ENCODE data around the gene NEK6. TPM values are rescaled to one million over a fixed set of nuclear protein-coding genes. Genes with fewer than 3 reads are reported as not detected.
A peak's percentile ranks its signal among the peaks of the same experiment; 100 is the strongest.

NEK6 gene
- total and polyA plus RNA-seq, 7 experiments from 2014 or later: 0.43 to 32.8 (median 2.3) TPM

GRCh38 chr9:124269556-124269955 is 11.8 kb downstream of the NEK6 start:
- H3K27me3 Mint-ChIP-seq: peaks cover 0 to 12% (median 0%) of the 10 kb centered on the region in 5 donors
- Histone ChIP-seq H3K27me3 (ENCODE audit: control insufficient read depth in 2 of 2, insufficient read depth in 2 of 2, low read length in 2 of 2) (no peaks in the 10 kb centered on the region), H3K4me3 (ENCODE audit: low read length) (no peak overlapping the region), H3K4me1 (ENCODE audit: control insufficient read depth in 2 of 2, insufficient read depth in 2 of 2, low read length in 2 of 2) (no peaks in the 10 kb centered on the region), H3K36me3 (ENCODE audit: control insufficient read depth in 2 of 3, insufficient read depth in 3 of 3, low read length in 3 of 3) (no peaks in the 10 kb centered on the region), H3K9me3 (ENCODE audit: control insufficient read depth in 2 of 3, low read length in 3 of 3) (no peaks in the 10 kb centered on the region), H3K27ac (ENCODE audit: low read depth, low read length) (no peak overlapping the region)
- H3K4me3 Mint-ChIP-seq: no peak overlapping the region
- H3K4me1 Mint-ChIP-seq: peaks cover 0 to 14% (median 0%) of the 10 kb centered on the region in 7 donors
- DNase-seq: no peak
- intact Hi-C loops (cut with micrococcal nuclease): no loop called here
- H3K9me3 Mint-ChIP-seq: no peaks in the 10 kb centered on the region
- no peaks in the 10 kb centered on the region for H3K36me3 Mint-ChIP-seq
- H3K27ac Mint-ChIP-seq: no peak overlapping the region
- ChIA-PET CTCF (no interaction called here), POLR2A (no interaction called here)
- ATAC-seq: no peak

GRCh38 chr9:124270504-124271335 is 13.0 kb downstream of the NEK6 start:
- Mint-ChIP-seq H3K27me3 (peaks cover 0 to 9% (median 0%) of the 10 kb centered on the region in 5 donors), H3K4me3 (no peak overlapping the region), H3K27ac (peak overlapping the region in 1 of 9 donors; percentile 43), H3K9me3 (no peaks in the 10 kb centered on the region), H3K36me3 (no peaks in the 10 kb centered on the region), H3K4me1 (peaks cover 0 to 12% (median 0%) of the 10 kb centered on the region in 7 donors)
- ChIA-PET CTCF (no interaction called here), POLR2A (no interaction called here)
- Histone ChIP-seq H3K27me3 (ENCODE audit: control insufficient read depth in 2 of 2, insufficient read depth in 2 of 2, low read length in 2 of 2) (no peaks in the 10 kb centered on the region), H3K9me3 (ENCODE audit: control insufficient read depth in 2 of 3, low read length in 3 of 3) (no peaks in the 10 kb centered on the region), H3K36me3 (ENCODE audit: control insufficient read depth in 2 of 3, insufficient read depth in 3 of 3, low read length in 3 of 3) (no peaks in the 10 kb centered on the region), H3K4me1 (ENCODE audit: control insufficient read depth in 2 of 2, insufficient read depth in 2 of 2, low read length in 2 of 2) (no peaks in the 10 kb centered on the region), H3K4me3 (ENCODE audit: low read length) (no peak overlapping the region), H3K27ac (ENCODE audit: low read depth, low read length) (no peak overlapping the region)
- intact Hi-C loops (cut with micrococcal nuclease): no loop called here
- ATAC-seq (peak; percentile 44), DNase-seq (no peak)

GRCh38 chr9:124271660-124272059 is 13.9 kb downstream of the NEK6 start:
- Histone ChIP-seq H3K4me3 (ENCODE audit: low read length) (no peak overlapping the region), H3K27me3 (ENCODE audit: control insufficient read depth in 2 of 2, insufficient read depth in 2 of 2, low read length in 2 of 2) (no peaks in the 10 kb centered on the region), H3K36me3 (ENCODE audit: control insufficient read depth in 2 of 3, insufficient read depth in 3 of 3, low read length in 3 of 3) (no peaks in the 10 kb centered on the region), H3K9me3 (ENCODE audit: control insufficient read depth in 2 of 3, low read length in 3 of 3) (no peaks in the 10 kb centered on the region), H3K4me1 (ENCODE audit: control insufficient read depth in 2 of 2, insufficient read depth in 2 of 2, low read length in 2 of 2) (no peaks in the 10 kb centered on the region), H3K27ac (ENCODE audit: low read depth, low read length) (no peak overlapping the region)
- intact Hi-C loops (cut with micrococcal nuclease): no loop called here
- no peaks in the 10 kb centered on the region for H3K9me3 Mint-ChIP-seq
- ChIA-PET CTCF (no interaction called here), POLR2A (no interaction called here)
- no peaks in the 10 kb centered on the region for H3K36me3 Mint-ChIP-seq
- no peak overlapping the region for H3K4me3 Mint-ChIP-seq
- no peak overlapping the region for H3K27ac Mint-ChIP-seq
- peaks cover 0 to 12% (median 0%) of the 10 kb centered on the region in 7 donors for H3K4me1 Mint-ChIP-seq
- ATAC-seq (no peak), DNase-seq (no peak)
- peaks cover 0 to 5% (median 0%) of the 10 kb centered on the region in 5 donors for H3K27me3 Mint-ChIP-seq

GRCh38 chr9:124272118-124272517 is 14.4 kb downstream of the NEK6 start:
- Histone ChIP-seq H3K4me1 (ENCODE audit: control insufficient read depth in 2 of 2, insufficient read depth in 2 of 2, low read length in 2 of 2) (no peaks in the 10 kb centered on the region), H3K4me3 (ENCODE audit: low read length) (no peak overlapping the region), H3K27me3 (ENCODE audit: control insufficient read depth in 2 of 2, insufficient read depth in 2 of 2, low read length in 2 of 2) (no peaks in the 10 kb centered on the region), H3K9me3 (ENCODE audit: control insufficient read depth in 2 of 3, low read length in 3 of 3) (no peaks in the 10 kb centered on the region), H3K36me3 (ENCODE audit: control insufficient read depth in 2 of 3, insufficient read depth in 3 of 3, low read length in 3 of 3) (no peaks in the 10 kb centered on the region), H3K27ac (ENCODE audit: low read depth, low read length) (no peak overlapping the region)
- Mint-ChIP-seq H3K9me3 (no peaks in the 10 kb centered on the region), H3K27ac (no peak overlapping the region), H3K27me3 (peaks cover 0 to 5% (median 0%) of the 10 kb centered on the region in 5 donors), H3K36me3 (no peaks in the 10 kb centered on the region), H3K4me1 (peaks cover 0 to 13% (median 0%) of the 10 kb centered on the region in 7 donors), H3K4me3 (no peak overlapping the region)
- CTCF ChIA-PET: no interaction called here
- DNase-seq (no peak), ATAC-seq (no peak)
- intact Hi-C loops (cut with micrococcal nuclease): no loop called here
- POLR2A ChIA-PET: no interaction called here

- POLR2A ChIA-PET: no interaction called here
- CTCF ChIA-PET: no interaction called here
- H3K4me1 ChIP-seq (ENCODE audit: control insufficient read depth in 2 of 2, insufficient read depth in 2 of 2, low read length in 2 of 2): no peaks in the 10 kb centered on the region
- Mint-ChIP-seq H3K27ac (no peak overlapping the region), H3K36me3 (no peaks in the 10 kb centered on the region), H3K4me3 (no peak overlapping the region), H3K4me1 (peaks cover 0 to 16% (median 0%) of the 10 kb centered on the region in 7 donors), H3K27me3 (peaks cover 0 to 5% (median 0%) of the 10 kb centered on the region in 5 donors), H3K9me3 (no peaks in the 10 kb centered on the region)
- H3K36me3 ChIP-seq (ENCODE audit: control insufficient read depth in 2 of 3, insufficient read depth in 3 of 3, low read length in 3 of 3): no peaks in the 10 kb centered on the region
- H3K9me3 ChIP-seq (ENCODE audit: control insufficient read depth in 2 of 3, low read length in 3 of 3): no peaks in the 10 kb centered on the region
- intact Hi-C loops (cut with micrococcal nuclease): no loop called here
- no peak overlapping the region for H3K4me3 ChIP-seq (ENCODE audit: low read length)
- ATAC-seq (no peak), DNase-seq (no peak)
- no peaks in the 10 kb centered on the region for H3K27me3 ChIP-seq (ENCODE audit: control insufficient read depth in 2 of 2, insufficient read depth in 2 of 2, low read length in 2 of 2)
- no peak overlapping the region for H3K27ac ChIP-seq (ENCODE audit: low read depth, low read length)
Observed at GRCh38 chr9:124272979-124273378, 15.2 kb downstream of the NEK6 start.

GRCh38 chr9:124273427-124274160 is 15.8 kb downstream of the NEK6 start:
- Mint-ChIP-seq H3K27ac (no peak overlapping the region), H3K27me3 (peaks cover 0 to 5% (median 0%) of the 10 kb centered on the region in 5 donors), H3K4me1 (peaks cover 0 to 17% (median 0%) of the 10 kb centered on the region in 7 donors), H3K36me3 (no peaks in the 10 kb centered on the region), H3K4me3 (no peak overlapping the region), H3K9me3 (no peaks in the 10 kb centered on the region)
- Histone ChIP-seq H3K9me3 (ENCODE audit: control insufficient read depth in 2 of 3, low read length in 3 of 3) (no peaks in the 10 kb centered on the region), H3K4me1 (ENCODE audit: control insufficient read depth in 2 of 2, insufficient read depth in 2 of 2, low read length in 2 of 2) (no peaks in the 10 kb centered on the region), H3K4me3 (ENCODE audit: low read length) (no peak overlapping the region), H3K36me3 (ENCODE audit: control insufficient read depth in 2 of 3, insufficient read depth in 3 of 3, low read length in 3 of 3) (no peaks in the 10 kb centered on the region), H3K27me3 (ENCODE audit: control insufficient read depth in 2 of 2, insufficient read depth in 2 of 2, low read length in 2 of 2) (no peaks in the 10 kb centered on the region), H3K27ac (ENCODE audit: low read depth, low read length) (no peak overlapping the region)
- ATAC-seq (no peak), DNase-seq (no peak)
- CTCF ChIA-PET: no interaction called here
- POLR2A ChIA-PET: no interaction called here
- intact Hi-C loops (cut with micrococcal nuclease): no loop called here
